ENCODE data around the gene CASP8AP2. TPM values are rescaled to one million over a fixed set of nuclear protein-coding genes. Genes with fewer than 3 reads are reported as not detected.
A peak's percentile ranks its signal among the peaks of the same experiment; 100 is the strongest.
"Not testable (repeated sequence)": the region's sequence is repeated elsewhere in the genome, so short reads cannot be mapped to it uniquely, and the experiment has no call there.

The CASP8AP2 gene
- total and polyA plus RNA-seq, 9 donors: 5.2 to 18.1 (median 15.5) TPM

- H3K27ac ChIP-seq: no peak overlapping the region
- WGBS, 3 donors: 42 to 83% (median 82%) methylated on average over 6 of the region's 6 CpGs
- no peaks in the 10 kb centered on the region for H3K4me1 ChIP-seq (ENCODE audit: insufficient read depth)
- H3K27me3 ChIP-seq: no peaks in the 10 kb centered on the region
- no peaks in the 10 kb centered on the region for H3K9me3 ChIP-seq
- no peak for DNase-seq
- TF ChIP-seq CTCF (IDR thresholded peaks at IDR 0.05) (no peak), EP300 (IDR thresholded peaks at IDR 0.05) (no peak), POLR2A (IDR thresholded peaks at IDR 0.05) (no peak)
- no peaks in the 10 kb centered on the region for H3K36me3 ChIP-seq
- intact Hi-C loops (cut with DNase I): no loop called here
- H3K4me3 ChIP-seq: no peak overlapping the region
Measured at GRCh38 chr6:89805814-89806371, 23.8 kb upstream of the CASP8AP2 start.

DNA sequence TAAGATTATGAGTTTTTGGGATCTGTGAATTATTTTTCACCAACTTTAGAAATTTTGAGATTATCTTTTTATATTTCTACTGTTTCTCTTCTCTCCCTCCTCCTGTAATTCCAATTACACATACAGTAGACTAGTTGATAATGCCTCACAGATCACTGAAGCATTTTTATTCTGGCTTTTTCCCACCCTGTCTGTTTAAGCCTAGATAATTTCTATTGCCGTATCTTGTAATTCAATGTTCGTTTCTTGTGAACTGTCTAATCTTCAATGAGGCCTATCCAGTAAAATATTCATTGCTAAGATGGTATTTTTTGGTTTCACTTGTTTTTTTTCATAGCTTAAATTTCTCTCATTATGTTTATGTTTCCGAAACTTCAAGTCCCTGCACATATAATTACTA is 22.1 kb upstream of the CASP8AP2 start:
- Histone ChIP-seq H3K27me3 (no peaks in the 10 kb centered on the region), H3K9me3 (no peaks in the 10 kb centered on the region), H3K4me3 (no peak overlapping the region), H3K27ac (no peak overlapping the region), H3K4me1 (ENCODE audit: insufficient read depth) (no peaks in the 10 kb centered on the region), H3K36me3 (no peaks in the 10 kb centered on the region)
- no peak for DNase-seq
- WGBS, 3 donors: 75 to 81% (median 75%) methylated on average over 3 of the region's 3 CpGs
- intact Hi-C loops (cut with DNase I): no loop called here
- TF ChIP-seq EP300 (IDR thresholded peaks at IDR 0.05) (no peak), POLR2A (IDR thresholded peaks at IDR 0.05) (no peak), CTCF (IDR thresholded peaks at IDR 0.05) (no peak)

GRCh38 chr6:89813422-89813821 is 16.3 kb upstream of the CASP8AP2 start:
- intact Hi-C loops (cut with DNase I); H3K4me1 ChIP-seq (ENCODE audit: insufficient read depth); H3K36me3 ChIP-seq; H3K27ac ChIP-seq; H3K27me3 ChIP-seq; H3K9me3 ChIP-seq; DNase-seq; H3K4me3 ChIP-seq: not testable (repeated sequence)
- WGBS, 3 donors: 78 to 85% (median 79%) methylated on average over 3 of the region's 3 CpGs

DNA sequence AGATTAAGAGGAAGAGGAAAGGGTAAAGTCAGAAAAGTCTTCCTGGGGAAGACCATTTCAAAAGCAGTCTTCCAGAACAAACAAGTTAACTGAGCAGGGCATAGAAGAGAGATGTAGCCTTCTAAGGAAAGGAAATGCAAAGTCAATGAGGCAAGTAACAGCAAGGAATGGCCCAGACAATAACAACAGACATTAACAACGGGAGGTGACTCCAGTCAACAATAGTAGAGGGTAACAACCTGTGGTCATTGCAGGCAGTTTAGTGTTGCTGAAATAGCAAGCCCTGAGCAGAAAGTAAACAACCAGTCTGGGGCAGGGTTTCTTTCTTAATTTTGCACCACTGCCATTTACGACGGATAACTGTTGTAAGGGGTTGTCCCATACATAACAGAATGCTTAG is 12.2 kb upstream of the CASP8AP2 start:
- peaks cover 8% of the 10 kb centered on the region for H3K4me1 ChIP-seq (ENCODE audit: insufficient read depth)
- no peak overlapping the region for H3K4me3 ChIP-seq
- no peaks in the 10 kb centered on the region for H3K9me3 ChIP-seq
- DNase-seq: no peak
- no peaks in the 10 kb centered on the region for H3K27me3 ChIP-seq
- H3K36me3 ChIP-seq: no peaks in the 10 kb centered on the region
- no peak overlapping the region for H3K27ac ChIP-seq
- TF ChIP-seq CTCF (IDR thresholded peaks at IDR 0.05) (no peak), POLR2A (IDR thresholded peaks at IDR 0.05) (no peak), EP300 (IDR thresholded peaks at IDR 0.05) (no peak)
- intact Hi-C loops (cut with DNase I): no loop called here
- WGBS, 3 donors: 62 to 72% (median 65%) methylated on average over 3 of the region's 3 CpGs

- WGBS, 3 donors: 1% methylated on average over 14 of the region's 14 CpGs
- H3K4me1 ChIP-seq (ENCODE audit: insufficient read depth): peaks cover 8% of the 10 kb centered on the region
- peak overlapping the region; percentile 72 for H3K4me3 ChIP-seq
- peak overlapping the region; percentile 67 to 85 for H3K27ac ChIP-seq
- H3K36me3 ChIP-seq: no peaks in the 10 kb centered on the region
- no peaks in the 10 kb centered on the region for H3K27me3 ChIP-seq
- no peak for TF ChIP-seq EP300 (IDR thresholded peaks at IDR 0.05)
- TF ChIP-seq CTCF (IDR thresholded peaks at IDR 0.05): no peak
- TF ChIP-seq POLR2A (IDR thresholded peaks at IDR 0.05): no peak
- intact Hi-C loops (cut with DNase I): no loop called here
- H3K9me3 ChIP-seq: no peaks in the 10 kb centered on the region
- DNase-seq: no peak
Measured at GRCh38 chr6:89818977-89819335, 10.7 kb upstream of the CASP8AP2 start.
